ENCODE data around the gene IL13RA2. TPM values are rescaled to one million over a fixed set of nuclear protein-coding genes. Genes with fewer than 3 reads are reported as not detected.

The IL13RA2 gene
- total RNA-seq, 1 donor from 2014 or later: not detected

DNA sequence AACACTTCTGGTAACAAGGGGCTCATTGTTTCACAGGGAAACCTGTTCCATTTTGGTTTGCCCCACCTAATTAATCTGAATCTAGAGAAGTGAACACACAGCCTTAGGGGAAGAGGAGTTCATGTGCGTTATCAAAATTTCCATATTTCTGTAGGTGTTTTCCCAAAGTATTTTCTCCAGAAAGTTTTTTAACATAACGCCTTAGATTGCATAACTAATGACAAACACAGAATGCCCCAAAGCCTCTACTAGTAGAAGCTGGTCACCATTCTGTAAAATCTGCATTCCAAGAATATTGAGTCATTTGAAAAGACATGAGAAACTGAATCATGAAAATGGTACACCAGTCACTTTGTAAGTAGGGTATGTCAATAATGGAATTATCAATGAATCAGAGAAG, 41.1 kb downstream of the IL13RA2 start:
- TF ChIP-seq, protein P1, sequence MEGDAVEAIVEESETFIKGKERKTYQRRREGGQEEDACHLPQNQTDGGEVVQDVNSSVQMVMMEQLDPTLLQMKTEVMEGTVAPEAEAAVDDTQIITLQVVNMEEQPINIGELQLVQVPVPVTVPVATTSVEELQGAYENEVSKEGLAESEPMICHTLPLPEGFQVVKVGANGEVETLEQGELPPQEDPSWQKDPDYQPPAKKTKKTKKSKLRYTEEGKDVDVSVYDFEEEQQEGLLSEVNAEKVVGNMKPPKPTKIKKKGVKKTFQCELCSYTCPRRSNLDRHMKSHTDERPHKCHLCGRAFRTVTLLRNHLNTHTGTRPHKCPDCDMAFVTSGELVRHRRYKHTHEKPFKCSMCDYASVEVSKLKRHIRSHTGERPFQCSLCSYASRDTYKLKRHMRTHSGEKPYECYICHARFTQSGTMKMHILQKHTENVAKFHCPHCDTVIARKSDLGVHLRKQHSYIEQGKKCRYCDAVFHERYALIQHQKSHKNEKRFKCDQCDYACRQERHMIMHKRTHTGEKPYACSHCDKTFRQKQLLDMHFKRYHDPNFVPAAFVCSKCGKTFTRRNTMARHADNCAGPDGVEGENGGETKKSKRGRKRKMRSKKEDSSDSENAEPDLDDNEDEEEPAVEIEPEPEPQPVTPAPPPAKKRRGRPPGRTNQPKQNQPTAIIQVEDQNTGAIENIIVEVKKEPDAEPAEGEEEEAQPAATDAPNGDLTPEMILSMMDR (IDR thresholded peaks at IDR 0.05; ENCODE audit: partially characterized antibody, unreplicated experiment): no peak
- no peaks in the 10 kb centered on the region for H3K4me1 Mint-ChIP-seq (ENCODE audit: low read depth, unreplicated experiment)
- no peak overlapping the region for H3K4me3 Mint-ChIP-seq (ENCODE audit: unreplicated experiment)
- no peak for DNase-seq
- no peaks in the 10 kb centered on the region for H3K36me3 Mint-ChIP-seq (ENCODE audit: unreplicated experiment)
- no peaks in the 10 kb centered on the region for H3K27me3 Mint-ChIP-seq (ENCODE audit: unreplicated experiment)
- H3K27ac Mint-ChIP-seq (ENCODE audit: unreplicated experiment): no peak overlapping the region
- no peaks in the 10 kb centered on the region for H3K9me3 Mint-ChIP-seq (ENCODE audit: unreplicated experiment)

DNA sequence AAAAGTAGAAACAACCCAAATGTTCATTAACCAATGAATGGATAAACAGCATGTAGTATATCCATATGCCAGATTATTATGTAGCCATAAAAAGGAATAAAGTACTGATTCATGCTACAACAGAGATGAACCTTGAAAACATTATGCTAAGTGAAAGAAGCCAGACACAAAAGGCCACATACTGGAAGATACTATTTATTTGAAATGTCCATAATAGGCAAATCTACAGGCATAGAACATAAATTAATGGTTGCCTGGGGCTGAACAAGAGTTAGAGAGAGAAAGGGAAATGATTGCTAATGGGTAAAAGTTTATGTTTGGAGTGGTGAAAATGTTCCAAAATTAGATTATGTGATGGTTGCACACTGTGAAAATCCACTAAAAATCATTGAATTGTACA, 44.4 kb downstream of the IL13RA2 start:
- no peak for DNase-seq
- Mint-ChIP-seq H3K27me3 (ENCODE audit: unreplicated experiment) (no peaks in the 10 kb centered on the region), H3K9me3 (ENCODE audit: unreplicated experiment) (no peaks in the 10 kb centered on the region), H3K4me1 (ENCODE audit: low read depth, unreplicated experiment) (no peaks in the 10 kb centered on the region), H3K27ac (ENCODE audit: unreplicated experiment) (no peak overlapping the region), H3K36me3 (ENCODE audit: unreplicated experiment) (no peaks in the 10 kb centered on the region), H3K4me3 (ENCODE audit: unreplicated experiment) (no peak overlapping the region)
- TF ChIP-seq, protein P1 (IDR thresholded peaks at IDR 0.05; ENCODE audit: partially characterized antibody, unreplicated experiment): no peak

DNA sequence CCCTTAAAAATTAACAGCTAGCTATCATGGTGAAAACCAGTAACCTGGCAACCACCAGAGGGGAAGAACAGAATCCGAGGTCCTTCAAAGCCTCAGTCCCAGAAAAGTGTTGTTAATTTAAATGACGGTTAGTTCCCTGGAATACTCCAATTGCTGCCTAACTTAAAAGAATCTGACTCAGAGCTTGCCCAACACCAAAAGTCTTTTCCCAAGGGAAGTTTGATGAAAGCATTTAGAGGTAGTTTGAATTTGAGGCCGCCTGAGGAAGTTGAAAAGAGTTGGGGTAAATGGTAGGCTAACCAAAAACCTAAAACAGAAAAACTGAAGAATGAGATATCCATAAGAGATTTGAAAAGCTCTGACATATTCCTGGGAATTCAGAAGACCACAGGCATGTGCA, 46.6 kb downstream of the IL13RA2 start:
- Mint-ChIP-seq H3K4me3 (ENCODE audit: unreplicated experiment) (no peak overlapping the region), H3K36me3 (ENCODE audit: unreplicated experiment) (no peaks in the 10 kb centered on the region), H3K9me3 (ENCODE audit: unreplicated experiment) (no peaks in the 10 kb centered on the region), H3K27me3 (ENCODE audit: unreplicated experiment) (no peaks in the 10 kb centered on the region), H3K27ac (ENCODE audit: unreplicated experiment) (no peak overlapping the region), H3K4me1 (ENCODE audit: low read depth, unreplicated experiment) (no peaks in the 10 kb centered on the region)
- TF ChIP-seq, protein P1 (IDR thresholded peaks at IDR 0.05; ENCODE audit: partially characterized antibody, unreplicated experiment): no peak
- no peak for DNase-seq

DNA sequence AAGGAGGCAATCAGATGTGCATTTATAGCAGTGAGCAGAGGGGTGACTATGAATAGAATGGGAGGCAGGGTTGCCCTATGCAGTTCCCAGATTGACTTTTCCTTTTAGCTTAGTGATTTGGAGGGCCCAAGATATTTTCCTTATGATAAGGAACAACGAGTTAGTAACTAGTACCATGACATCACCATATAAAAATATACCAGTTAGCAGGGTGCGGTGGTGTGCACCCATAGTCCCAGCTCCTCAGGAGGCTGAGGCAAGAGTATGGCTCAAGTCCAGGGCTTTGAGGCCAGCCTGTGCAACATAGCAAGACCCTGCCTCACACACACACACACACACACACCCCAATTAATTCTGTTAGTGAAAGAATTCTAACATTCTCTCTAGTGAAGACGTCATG, 53.0 kb downstream of the IL13RA2 start:
- Mint-ChIP-seq H3K4me1 (ENCODE audit: low read depth, unreplicated experiment) (no peaks in the 10 kb centered on the region), H3K36me3 (ENCODE audit: unreplicated experiment) (no peaks in the 10 kb centered on the region), H3K27ac (ENCODE audit: unreplicated experiment) (no peak overlapping the region), H3K9me3 (ENCODE audit: unreplicated experiment) (no peaks in the 10 kb centered on the region), H3K27me3 (ENCODE audit: unreplicated experiment) (no peaks in the 10 kb centered on the region), H3K4me3 (ENCODE audit: unreplicated experiment) (no peak overlapping the region)
- no peak for DNase-seq
- TF ChIP-seq, protein P1 (IDR thresholded peaks at IDR 0.05; ENCODE audit: partially characterized antibody, unreplicated experiment): no peak

DNA sequence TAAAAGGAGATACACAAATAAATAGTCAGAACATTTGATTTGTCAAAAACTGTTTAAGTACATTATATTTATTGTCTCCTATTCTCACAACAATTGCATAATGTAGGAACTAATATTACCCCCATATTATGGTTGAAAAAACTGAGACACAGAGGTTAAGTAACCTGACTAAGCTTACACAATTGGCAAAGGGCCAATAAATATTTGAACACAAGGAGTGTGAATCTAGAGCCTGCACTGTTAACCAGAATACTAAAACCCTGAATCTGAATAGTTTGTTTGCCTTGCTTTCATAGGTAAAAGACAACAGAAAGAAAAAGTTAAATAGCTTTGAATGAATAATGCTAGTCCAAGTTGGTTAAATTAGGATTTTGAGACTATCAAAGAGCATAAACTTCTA, 55.2 kb downstream of the IL13RA2 start:
- no peak for DNase-seq
- Mint-ChIP-seq H3K9me3 (ENCODE audit: unreplicated experiment) (no peaks in the 10 kb centered on the region), H3K4me1 (ENCODE audit: low read depth, unreplicated experiment) (no peaks in the 10 kb centered on the region), H3K27ac (ENCODE audit: unreplicated experiment) (no peak overlapping the region), H3K27me3 (ENCODE audit: unreplicated experiment) (no peaks in the 10 kb centered on the region), H3K4me3 (ENCODE audit: unreplicated experiment) (no peak overlapping the region), H3K36me3 (ENCODE audit: unreplicated experiment) (no peaks in the 10 kb centered on the region)
- TF ChIP-seq, protein P1 (IDR thresholded peaks at IDR 0.05; ENCODE audit: partially characterized antibody, unreplicated experiment): no peak

All from glutamatergic neuron (in vitro differentiated cells).